Psoas muscle (tissue), 8 donors: ENCODE measurements around the gene TRABD2A. TPM values are rescaled to one million over a fixed set of nuclear protein-coding genes. Genes with fewer than 3 reads are reported as not detected.
A peak's percentile ranks its signal among the peaks of the same experiment; 100 is the strongest.

Experiments used
- ATAC-seq, 4 donors: fragments of 200-7000 bp; cut with Tn5 transposase; one replicate each; pipeline ENCODE4 v1.9.1; 2020; ENCODE audit warnings: moderate library complexity in 3 of 4, mild to moderate bottlenecking in 2 of 4
- DNase-seq, 2 donors: peaks; one replicate each; pipeline ENCODE4 v3.0.0-alpha.2; 2020
- H3K27ac ChIP-seq: fragments of 200-600 bp; one replicate; pipeline ENCODE4 v1.8.0; 2022
- H3K27me3 ChIP-seq, 3 donors: fragments of 200-600 bp in 1 of 3; one replicate each; pipeline versions ENCODE4 v1.6.1 to v1.8.0; 2013 to 2022; ENCODE audit warnings: low read length in 2 of 3, mild to moderate bottlenecking in 2 of 3, moderate library complexity in 1 of 3; ENCODE audit not compliant: insufficient read depth in 3 of 3
- H3K36me3 ChIP-seq, 2 donors: fragments of 200-600 bp in 1 of 2; one replicate each; pipeline versions ENCODE4 v1.6.1 to v1.8.0; 2013 to 2022; ENCODE audit warnings: low read depth in 1 of 2, mild to moderate bottlenecking in 1 of 2, moderate library complexity in 1 of 2; ENCODE audit not compliant: insufficient read depth in 1 of 2
- H3K4me1 ChIP-seq: fragments of 200-600 bp; one replicate; pipeline ENCODE4 v1.8.0; 2022
- H3K4me3 ChIP-seq: fragments of 200-600 bp; one replicate; pipeline ENCODE4 v1.8.0; 2022; ENCODE audit warnings: mild to moderate bottlenecking
- H3K9me3 ChIP-seq: fragments of 200-600 bp; one replicate; pipeline ENCODE4 v1.8.0; 2022
- WGBS, 3 donors: extraction: QIAGEN DNeasy Blood & Tissue Kit; methylation state at CpG; one replicate each; pipeline versions ENCODE4 v1.1.6 to v1.1.7; 2013; 5-methylcytosine and 5-hydroxymethylcytosine counted together
- intact Hi-C, 2 donors: fragments of 100-400 bp; cut with DNase I; formaldehyde crosslinking; loops; one replicate each; pipeline versions ENCODE4 v1.11.0 to v1.14.2; 2022
- polyA plus RNA-seq, 3 donors: library from polyadenylated mRNA; stranded (reverse); fragments of 200-250 nt; gene quantifications; one replicate each; pipeline ENCODE4 v1.2.3, GENCODE V29; 2013
- total RNA-seq, 4 donors: library from RNA; stranded (reverse); fragmentation: NEBNext Ultra II Directional in 2 of 4; extraction: Animal tissue kit (Norgen Biotek cat#: 25700) in 2 of 4; gene quantifications; one replicate each; pipeline versions ENCODE4 v1.2.1 to v1.2.4, GENCODE V29; 2021 to 2023
- TF ChIP-seq, protein P1 (sequence below): fragments of 200-600 bp; IDR thresholded peaks from one replicate; pipeline ENCODE4 v1.8.0; 2022; ENCODE audit warnings: antibody characterized with exemption
- donor health status: healthy with polysubstance abuse.
- donor health status: DM: no; HTN: no; CAD: no; lungs with moderate emphysema.
- donor health status: Bipolar disorder and iron deficiency.
- donor health status: healthy.
- donor health status: DM: yes; HTN: yes; CAD: no.
- donor health status: DM: no; HTN: no; CAD: no.
- donor health status: DM: no; HTN: no; CAD: no.
- donor health status: DM: yes; HTN: yes; CAD: no.

Gene TRABD2A
- total and polyA plus RNA-seq, 7 donors: 0.27 to 0.74 (median 0.35) TPM

DNA sequence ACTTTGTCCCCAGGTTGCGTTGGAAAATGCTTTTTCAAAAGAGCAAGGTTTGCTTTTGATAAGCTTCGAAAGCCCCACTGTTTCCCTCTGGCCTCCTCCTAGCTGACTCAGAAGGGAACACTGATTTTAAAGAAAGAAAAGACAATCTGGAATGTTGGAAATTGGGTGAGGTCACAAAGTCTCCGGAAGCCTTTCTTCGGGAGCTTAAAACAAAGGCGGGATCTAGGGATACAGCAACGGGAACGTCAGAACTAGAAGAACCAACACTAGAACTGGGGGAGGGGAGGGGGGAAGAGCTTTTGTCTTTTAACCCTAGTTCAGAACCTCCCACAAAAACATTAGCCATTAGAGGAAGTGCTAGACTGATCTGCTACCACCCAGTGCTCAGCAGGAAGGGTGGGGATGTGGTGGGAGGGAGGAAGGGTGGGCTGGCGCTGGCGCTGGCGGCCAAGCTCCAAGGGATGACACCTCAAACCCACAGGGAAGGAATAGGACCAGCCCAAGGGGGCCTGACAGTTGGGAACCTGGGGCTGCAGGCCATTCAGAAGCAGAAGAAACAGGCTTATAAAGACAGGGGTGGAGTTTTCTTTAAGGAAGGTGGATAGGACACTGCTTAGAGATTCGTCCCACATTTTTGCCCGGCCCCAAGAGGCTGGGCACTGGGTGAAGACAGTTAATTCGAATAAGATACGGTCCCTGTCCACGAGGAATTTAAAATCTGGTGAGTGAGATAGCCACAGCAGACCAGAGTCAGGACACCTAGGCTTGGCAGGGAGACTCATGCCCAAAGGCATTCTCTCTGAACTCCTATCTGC, 26.2 kb upstream of the TRABD2A start:
- H3K4me1 ChIP-seq: peaks cover 3% of the 10 kb centered on the region
- intact Hi-C loops: no loop called here
- TF ChIP-seq, protein P1, sequence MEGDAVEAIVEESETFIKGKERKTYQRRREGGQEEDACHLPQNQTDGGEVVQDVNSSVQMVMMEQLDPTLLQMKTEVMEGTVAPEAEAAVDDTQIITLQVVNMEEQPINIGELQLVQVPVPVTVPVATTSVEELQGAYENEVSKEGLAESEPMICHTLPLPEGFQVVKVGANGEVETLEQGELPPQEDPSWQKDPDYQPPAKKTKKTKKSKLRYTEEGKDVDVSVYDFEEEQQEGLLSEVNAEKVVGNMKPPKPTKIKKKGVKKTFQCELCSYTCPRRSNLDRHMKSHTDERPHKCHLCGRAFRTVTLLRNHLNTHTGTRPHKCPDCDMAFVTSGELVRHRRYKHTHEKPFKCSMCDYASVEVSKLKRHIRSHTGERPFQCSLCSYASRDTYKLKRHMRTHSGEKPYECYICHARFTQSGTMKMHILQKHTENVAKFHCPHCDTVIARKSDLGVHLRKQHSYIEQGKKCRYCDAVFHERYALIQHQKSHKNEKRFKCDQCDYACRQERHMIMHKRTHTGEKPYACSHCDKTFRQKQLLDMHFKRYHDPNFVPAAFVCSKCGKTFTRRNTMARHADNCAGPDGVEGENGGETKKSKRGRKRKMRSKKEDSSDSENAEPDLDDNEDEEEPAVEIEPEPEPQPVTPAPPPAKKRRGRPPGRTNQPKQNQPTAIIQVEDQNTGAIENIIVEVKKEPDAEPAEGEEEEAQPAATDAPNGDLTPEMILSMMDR: no peak
- DNase-seq (peak; percentile 65 to 77), ATAC-seq (peak; percentile 29 to 54 (median 46))
- H3K36me3 ChIP-seq: no peaks in the 10 kb centered on the region
- WGBS, 3 donors: 18 to 27% (median 19%) methylated on average over 15 of the region's 15 CpGs
- no peaks in the 10 kb centered on the region for H3K9me3 ChIP-seq
- H3K27ac ChIP-seq: peak overlapping the region; percentile 80
- peak overlapping the region; percentile 90 for H3K4me3 ChIP-seq
- peaks cover 0 to 13% (median 0%) of the 10 kb centered on the region in 3 donors for H3K27me3 ChIP-seq

DNA sequence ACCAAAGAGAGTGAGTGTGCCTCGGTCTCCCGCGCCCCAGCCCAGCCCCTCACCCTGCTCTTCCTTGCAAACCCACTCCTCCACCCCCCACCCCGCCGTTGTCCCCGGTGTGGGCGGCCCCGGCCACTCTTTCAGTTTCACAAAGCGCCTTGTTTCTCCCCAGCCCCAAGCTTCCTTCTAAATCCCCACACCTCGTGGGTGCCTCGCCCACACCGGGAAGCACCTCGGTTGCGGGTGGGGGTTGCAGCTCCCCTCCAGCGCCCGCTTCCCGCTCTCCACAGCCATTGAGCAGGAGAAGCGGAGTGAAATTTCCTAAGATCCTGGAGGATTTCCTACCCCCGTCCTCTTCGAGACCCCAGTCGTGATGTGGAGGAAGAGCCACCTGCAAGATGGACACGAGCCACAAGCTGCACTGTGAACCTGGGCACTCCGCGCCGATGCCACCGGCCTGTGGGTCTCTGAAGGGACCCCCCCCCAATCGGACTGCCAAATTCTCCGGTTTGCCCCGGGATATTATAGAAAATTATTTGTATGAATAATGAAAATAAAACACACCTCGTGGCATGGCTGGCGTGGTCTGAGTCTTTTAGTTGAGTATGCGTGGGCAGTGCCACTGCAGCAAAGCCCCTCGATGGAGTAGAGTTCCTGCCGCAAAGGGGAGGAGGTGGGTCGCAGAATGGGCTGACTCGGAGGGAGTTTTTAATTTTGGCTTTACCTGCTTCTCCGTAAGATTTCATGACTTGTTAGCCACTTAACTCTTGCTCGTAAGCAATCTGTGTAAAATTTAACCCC, 25.4 kb upstream of the TRABD2A start:
- TF ChIP-seq, protein P1: no peak
- DNase-seq: peak; percentile 38 to 53
- Histone ChIP-seq H3K27ac (peak overlapping the region; percentile 80), H3K4me1 (peaks cover 3% of the 10 kb centered on the region), H3K36me3 (no peaks in the 10 kb centered on the region), H3K9me3 (no peaks in the 10 kb centered on the region), H3K27me3 (peaks cover 0 to 13% (median 0%) of the 10 kb centered on the region in 3 donors), H3K4me3 (peak overlapping the region; percentile 90)
- intact Hi-C loops: no loop called here
- peak in 1 of 4 donors; percentile 30 for ATAC-seq
- WGBS, 3 donors: 2 to 9% (median 5%) methylated on average over 38 of the region's 38 CpGs

DNA sequence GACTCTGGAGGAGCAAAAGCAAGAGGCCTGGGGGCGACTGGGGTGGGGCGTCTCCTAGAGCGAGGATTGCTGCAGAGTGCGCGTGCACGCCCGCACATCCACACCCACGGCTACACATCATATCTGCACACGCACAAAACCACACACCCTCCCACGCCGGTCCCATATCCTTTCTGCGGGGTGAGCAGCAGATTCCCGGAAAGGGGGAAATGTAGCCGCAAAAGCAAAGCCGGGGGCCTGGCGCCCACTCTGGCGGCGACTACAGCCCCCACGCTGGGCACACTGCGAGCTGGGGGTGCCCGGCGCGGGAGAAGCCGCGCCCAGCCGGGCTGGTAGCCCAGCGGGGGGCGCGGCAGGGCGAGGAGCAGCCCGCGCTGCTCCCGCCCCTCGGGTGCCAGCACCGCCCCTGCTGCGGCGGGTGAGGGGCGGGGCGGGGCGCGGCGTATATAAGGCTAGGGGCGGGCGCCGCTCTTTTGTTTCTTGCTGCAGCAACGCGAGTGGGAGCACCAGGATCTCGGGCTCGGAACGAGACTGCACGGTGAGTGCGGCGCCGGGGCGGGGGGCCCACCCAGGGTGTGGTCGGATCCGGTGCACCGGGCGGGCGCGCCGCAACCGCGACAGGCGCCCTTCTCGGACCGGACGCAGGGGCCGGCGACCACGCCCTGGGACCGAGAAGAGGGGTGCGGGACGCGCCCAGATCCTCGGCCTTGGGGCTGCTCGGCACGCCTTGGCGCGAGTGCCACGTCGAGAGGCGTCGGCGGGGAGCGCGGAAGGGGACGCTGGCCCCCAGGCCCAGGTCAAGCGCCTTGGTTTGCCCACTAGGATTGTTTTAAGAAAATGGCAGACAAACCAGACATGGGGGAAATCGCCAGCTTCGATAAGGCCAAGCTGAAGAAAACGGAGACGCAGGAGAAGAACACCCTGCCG, 24.6 kb upstream of the TRABD2A start, which contains the start of gene TMSB10:
TSS of gene TMSB10 (plus strand) at position 476 of the 927 bp plus-strand sequence.
- Histone ChIP-seq H3K36me3 (no peaks in the 10 kb centered on the region), H3K27ac (peak within 1 kb of the TSS; percentile 80), H3K4me1 (peaks cover 3% of the 10 kb centered on the region), H3K4me3 (peak within 1 kb of the TSS; percentile 90), H3K9me3 (no peaks in the 10 kb centered on the region), H3K27me3 (peaks cover 0 to 13% (median 0%) of the 10 kb centered on the region in 3 donors)
- intact Hi-C loops: no loop called here
- DNase-seq: peak; percentile 86 to 92
- peak; percentile 84 to 89 (median 86) for ATAC-seq
- TF ChIP-seq, protein P1: no peak
- 0 to 1% (median 1%) methylated on average over 82 to 94 of the region's 94 CpGs for WGBS, 3 donors

DNA sequence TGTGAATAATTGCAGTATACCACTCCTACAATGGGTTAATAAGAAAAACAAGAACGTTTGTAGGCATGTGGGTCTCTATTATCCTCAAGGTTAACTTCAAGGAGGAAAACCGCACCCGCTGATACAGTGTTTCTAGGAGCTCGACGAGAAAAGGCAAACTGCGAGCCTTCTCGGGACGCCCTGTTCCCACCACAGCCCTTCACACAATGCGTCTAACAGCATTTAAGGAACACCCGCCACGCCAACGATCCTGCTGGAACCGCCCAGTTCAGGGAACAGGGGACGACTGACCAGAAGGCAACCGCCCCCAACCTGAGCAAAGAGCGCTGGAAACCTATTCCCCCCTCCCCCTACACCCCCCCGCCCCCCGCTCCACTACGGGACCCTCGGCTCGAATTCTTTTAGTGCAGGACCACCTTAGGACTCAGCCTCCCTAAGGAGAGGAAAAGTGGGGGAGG, 23.9 kb upstream of the TRABD2A start:
- Histone ChIP-seq H3K4me1 (peaks cover 3% of the 10 kb centered on the region), H3K27ac (peak overlapping the region; percentile 80), H3K27me3 (peaks cover 0 to 13% (median 0%) of the 10 kb centered on the region in 3 donors), H3K36me3 (no peaks in the 10 kb centered on the region), H3K4me3 (peak overlapping the region; percentile 90), H3K9me3 (no peaks in the 10 kb centered on the region)
- DNase-seq (peak; percentile 72 to 81), ATAC-seq (peak; percentile 32 to 63 (median 52))
- intact Hi-C loops: no loop called here
- 0% methylated on average over 16 to 21 of the region's 21 CpGs for WGBS, 3 donors
- TF ChIP-seq, protein P1: no peak
